ENCODE data around the gene SUCNR1.

- TF ChIP-seq MXD4 (CRISPR knock-in tag; IDR thresholded peaks at IDR 0.05; ENCODE audit: borderline replicate concordance) (no peak), CTCF (IDR thresholded peaks at IDR 0.05) (no peak), TP53 (CRISPR knock-in tag; IDR thresholded peaks at IDR 0.05) (no peak), NR2C2 (CRISPR knock-in tag; IDR thresholded peaks at IDR 0.05) (no peak), PREB (CRISPR knock-in tag; IDR thresholded peaks at IDR 0.05; ENCODE audit: borderline replicate concordance) (no peak), JUN (CRISPR knock-in tag; IDR thresholded peaks at IDR 0.05) (no peak), ZNF281 (CRISPR knock-in tag; IDR thresholded peaks at IDR 0.05) (no peak), ESRRA (CRISPR knock-in tag; IDR thresholded peaks at IDR 0.05; ENCODE audit: borderline replicate concordance) (no peak), ZNF138 (CRISPR knock-in tag; conservative IDR thresholded peaks at IDR 0.05) (no peak)
Observed at GRCh38 chr3:151852074-151852811, 21.2 kb upstream of the SUCNR1 start.
